Measurements from ENCODE around the gene ATP6V1D.

ATP6V1D gene

GRCh38 chr14:67396381-67396970, 36.9 kb upstream of the ATP6V1D start:
- no peak for DNase-seq (ENCODE audit: low spot score)
- no peak for ATAC-seq (ENCODE audit: low read depth)
- Histone ChIP-seq H3K27ac (ENCODE audit: poor library complexity, severe bottlenecking) (no peak overlapping the region), H3K36me3 (ENCODE audit: low read depth) (peaks cover 91% of the 10 kb centered on the region), H3K9me3 (ENCODE audit: severe bottlenecking) (no peaks in the 10 kb centered on the region), H3K4me3 (ENCODE audit: severe bottlenecking) (no peak overlapping the region), H3K27me3 (ENCODE audit: insufficient read depth, poor library complexity, severe bottlenecking) (no peaks in the 10 kb centered on the region), H3K4me1 (ENCODE audit: insufficient read depth, poor library complexity, severe bottlenecking) (no peaks in the 10 kb centered on the region)
- no peak for TF ChIP-seq CTCF (IDR thresholded peaks at IDR 0.05; ENCODE audit: poor library complexity, severe bottlenecking)

DNA sequence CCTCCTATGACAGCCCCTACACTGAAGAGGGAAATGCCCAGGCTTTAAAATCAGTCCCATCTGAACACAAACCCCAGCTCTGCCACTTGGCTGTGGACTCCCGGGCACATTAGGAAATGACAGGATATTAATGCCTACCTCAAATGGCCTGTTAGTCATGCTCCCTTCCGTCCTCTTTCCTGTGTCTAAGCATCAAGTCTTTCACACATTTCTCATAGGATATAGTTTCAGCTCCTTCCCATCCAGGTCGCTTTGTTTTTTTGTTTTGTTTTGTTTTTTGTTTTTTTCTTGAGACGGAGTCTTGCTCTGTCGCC, 36.2 kb upstream of the ATP6V1D start:
- Histone ChIP-seq H3K27me3 (ENCODE audit: insufficient read depth, poor library complexity, severe bottlenecking) (no peaks in the 10 kb centered on the region), H3K4me1 (ENCODE audit: insufficient read depth, poor library complexity, severe bottlenecking) (no peaks in the 10 kb centered on the region), H3K27ac (ENCODE audit: poor library complexity, severe bottlenecking) (no peak overlapping the region), H3K36me3 (ENCODE audit: low read depth) (peaks cover 91% of the 10 kb centered on the region), H3K4me3 (ENCODE audit: severe bottlenecking) (no peak overlapping the region), H3K9me3 (ENCODE audit: severe bottlenecking) (no peaks in the 10 kb centered on the region)
- DNase-seq (ENCODE audit: low spot score) = no peak
- no peak for TF ChIP-seq CTCF (IDR thresholded peaks at IDR 0.05; ENCODE audit: poor library complexity, severe bottlenecking)
- no peak for ATAC-seq (ENCODE audit: low read depth)

GRCh38 chr14:67395086-67395875, 35.7 kb upstream of the ATP6V1D start:
- TF ChIP-seq CTCF (IDR thresholded peaks at IDR 0.05; ENCODE audit: poor library complexity, severe bottlenecking) = no peak
- H3K27me3 ChIP-seq (ENCODE audit: insufficient read depth, poor library complexity, severe bottlenecking) = no peaks in the 10 kb centered on the region
- no peak for DNase-seq (ENCODE audit: low spot score)
- H3K4me1 ChIP-seq (ENCODE audit: insufficient read depth, poor library complexity, severe bottlenecking) = no peaks in the 10 kb centered on the region
- no peak overlapping the region for H3K27ac ChIP-seq (ENCODE audit: poor library complexity, severe bottlenecking)
- peaks cover 93% of the 10 kb centered on the region for H3K36me3 ChIP-seq (ENCODE audit: low read depth)
- H3K9me3 ChIP-seq (ENCODE audit: severe bottlenecking) = no peaks in the 10 kb centered on the region
- no peak overlapping the region for H3K4me3 ChIP-seq (ENCODE audit: severe bottlenecking)
- ATAC-seq (ENCODE audit: low read depth) = no peak

- H3K9me3 ChIP-seq (ENCODE audit: severe bottlenecking) = no peaks in the 10 kb centered on the region
- no peak overlapping the region for H3K27ac ChIP-seq (ENCODE audit: poor library complexity, severe bottlenecking)
- ATAC-seq (ENCODE audit: low read depth) = no peak
- no peaks in the 10 kb centered on the region for H3K27me3 ChIP-seq (ENCODE audit: insufficient read depth, poor library complexity, severe bottlenecking)
- no peaks in the 10 kb centered on the region for H3K4me1 ChIP-seq (ENCODE audit: insufficient read depth, poor library complexity, severe bottlenecking)
- DNase-seq (ENCODE audit: low spot score) = no peak
- H3K36me3 ChIP-seq (ENCODE audit: low read depth) = peaks cover 100% of the 10 kb centered on the region
- no peak overlapping the region for H3K4me3 ChIP-seq (ENCODE audit: severe bottlenecking)
- no peak for TF ChIP-seq CTCF (IDR thresholded peaks at IDR 0.05; ENCODE audit: poor library complexity, severe bottlenecking)
Observed at GRCh38 chr14:67393689-67394088, 34.1 kb upstream of the ATP6V1D start.

DNA sequence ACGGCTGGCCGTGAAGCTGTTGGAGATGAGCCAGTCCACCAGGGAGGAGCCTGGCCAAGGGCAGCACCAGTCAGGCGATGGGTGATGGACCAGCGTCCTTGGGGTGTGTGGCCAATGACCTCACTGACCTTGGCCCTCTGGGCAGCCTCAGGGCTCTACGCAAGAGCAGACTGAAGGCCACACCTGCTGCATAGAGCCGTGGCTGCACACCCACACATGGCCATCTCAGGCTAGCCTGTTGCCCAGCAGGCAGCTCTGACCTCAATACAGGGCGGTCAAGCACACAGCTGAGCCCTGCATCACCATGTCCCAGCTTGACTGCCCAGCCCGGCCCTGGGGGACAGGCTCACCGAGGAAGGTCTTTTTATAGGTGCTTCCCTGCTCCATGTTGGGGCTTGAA, 33.2 kb upstream of the ATP6V1D start:
- Histone ChIP-seq H3K9me3 (ENCODE audit: severe bottlenecking) (no peaks in the 10 kb centered on the region), H3K36me3 (ENCODE audit: low read depth) (peaks cover 100% of the 10 kb centered on the region), H3K27ac (ENCODE audit: poor library complexity, severe bottlenecking) (no peak overlapping the region), H3K4me3 (ENCODE audit: severe bottlenecking) (no peak overlapping the region), H3K27me3 (ENCODE audit: insufficient read depth, poor library complexity, severe bottlenecking) (no peaks in the 10 kb centered on the region), H3K4me1 (ENCODE audit: insufficient read depth, poor library complexity, severe bottlenecking) (no peaks in the 10 kb centered on the region)
- ATAC-seq (ENCODE audit: low read depth) = no peak
- TF ChIP-seq CTCF (IDR thresholded peaks at IDR 0.05; ENCODE audit: poor library complexity, severe bottlenecking) = no peak
- no peak for DNase-seq (ENCODE audit: low spot score)
